C4-2B (cell line): ENCODE measurements around the gene PCGF5.
"Not testable (repeated sequence)": the region's sequence is repeated elsewhere in the genome, so short reads cannot be mapped to it uniquely, and the experiment has no call there.

Experiments
- ZFX ChIP-seq: fragments of 450-650 bp; IDR thresholded peaks from 2 replicates; pipeline ENCODE4 v1.6.1; 2017
- TF ChIP-seq, protein P1 (sequence below): fragments of 450-650 bp; conservative IDR thresholded peaks from 2 replicates; pipeline ENCODE4 v1.5.1; 2017; ENCODE audit warnings: mild to moderate bottlenecking

DNA sequence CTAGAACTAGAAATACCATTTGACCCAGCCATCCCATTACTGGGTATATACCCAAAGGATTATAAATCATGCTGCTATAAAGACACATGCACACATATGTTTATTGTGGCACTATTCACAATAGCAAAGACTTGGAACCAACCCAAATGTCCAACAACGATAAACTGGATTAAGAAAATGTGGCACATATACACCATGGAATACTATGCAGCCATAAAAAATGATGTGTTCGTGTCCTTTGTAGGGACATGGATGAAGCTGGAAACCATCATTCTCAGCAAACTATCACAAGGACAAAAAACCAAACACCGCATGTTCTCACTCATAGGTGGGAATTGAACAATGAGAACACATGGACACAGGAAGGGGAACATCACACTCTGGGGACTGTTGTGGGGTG, 40.0 kb downstream of the PCGF5 start:
- TF ChIP-seq, protein P1, sequence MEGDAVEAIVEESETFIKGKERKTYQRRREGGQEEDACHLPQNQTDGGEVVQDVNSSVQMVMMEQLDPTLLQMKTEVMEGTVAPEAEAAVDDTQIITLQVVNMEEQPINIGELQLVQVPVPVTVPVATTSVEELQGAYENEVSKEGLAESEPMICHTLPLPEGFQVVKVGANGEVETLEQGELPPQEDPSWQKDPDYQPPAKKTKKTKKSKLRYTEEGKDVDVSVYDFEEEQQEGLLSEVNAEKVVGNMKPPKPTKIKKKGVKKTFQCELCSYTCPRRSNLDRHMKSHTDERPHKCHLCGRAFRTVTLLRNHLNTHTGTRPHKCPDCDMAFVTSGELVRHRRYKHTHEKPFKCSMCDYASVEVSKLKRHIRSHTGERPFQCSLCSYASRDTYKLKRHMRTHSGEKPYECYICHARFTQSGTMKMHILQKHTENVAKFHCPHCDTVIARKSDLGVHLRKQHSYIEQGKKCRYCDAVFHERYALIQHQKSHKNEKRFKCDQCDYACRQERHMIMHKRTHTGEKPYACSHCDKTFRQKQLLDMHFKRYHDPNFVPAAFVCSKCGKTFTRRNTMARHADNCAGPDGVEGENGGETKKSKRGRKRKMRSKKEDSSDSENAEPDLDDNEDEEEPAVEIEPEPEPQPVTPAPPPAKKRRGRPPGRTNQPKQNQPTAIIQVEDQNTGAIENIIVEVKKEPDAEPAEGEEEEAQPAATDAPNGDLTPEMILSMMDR, result not testable (repeated sequence)
- TF ChIP-seq ZFX, result not testable (repeated sequence)
